ENCODE measurements around the gene SELENOM.

DNA sequence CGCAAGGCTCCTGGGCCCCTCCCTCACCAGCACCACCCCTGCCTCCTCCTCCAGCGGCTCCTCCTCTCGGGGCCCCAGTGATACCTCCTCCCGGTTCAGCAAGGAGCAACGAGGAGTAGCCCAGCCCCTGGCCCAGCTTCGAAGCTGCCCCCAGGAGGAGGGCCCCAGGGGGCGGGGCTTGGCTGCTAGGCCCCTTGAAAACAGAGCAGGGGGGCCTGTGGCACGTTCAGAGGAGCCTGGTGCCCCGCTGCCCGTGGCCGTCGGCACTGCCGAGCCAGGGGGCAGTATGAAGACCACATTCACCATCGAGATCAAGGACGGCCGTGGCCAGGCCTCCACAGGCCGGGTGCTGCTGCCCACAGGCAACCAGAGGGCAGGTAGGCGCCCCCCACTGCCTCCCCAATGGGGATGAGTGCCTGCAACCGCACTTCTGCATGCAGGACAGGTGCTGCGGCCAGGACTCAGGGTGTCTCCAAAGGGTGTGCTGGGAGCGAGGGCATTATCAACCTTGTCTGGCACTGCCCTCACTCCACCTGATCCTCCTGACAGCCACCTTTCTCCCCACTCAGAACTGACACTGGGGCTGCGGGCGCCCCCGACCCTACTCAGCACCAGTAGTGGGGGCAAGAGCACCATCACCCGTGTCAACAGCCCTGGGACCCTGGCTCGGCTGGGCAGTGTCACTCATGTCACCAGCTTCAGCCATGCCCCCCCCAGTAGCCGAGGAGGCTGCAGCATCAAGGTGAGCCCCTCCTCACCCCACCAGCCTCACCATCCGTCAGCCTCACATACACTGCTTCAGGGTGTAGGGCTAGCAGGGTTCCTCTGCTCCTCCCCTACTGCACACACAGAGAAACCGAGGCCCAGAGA is 16.0 kb downstream of the SELENOM start:
- TF ChIP-seq, protein P1, sequence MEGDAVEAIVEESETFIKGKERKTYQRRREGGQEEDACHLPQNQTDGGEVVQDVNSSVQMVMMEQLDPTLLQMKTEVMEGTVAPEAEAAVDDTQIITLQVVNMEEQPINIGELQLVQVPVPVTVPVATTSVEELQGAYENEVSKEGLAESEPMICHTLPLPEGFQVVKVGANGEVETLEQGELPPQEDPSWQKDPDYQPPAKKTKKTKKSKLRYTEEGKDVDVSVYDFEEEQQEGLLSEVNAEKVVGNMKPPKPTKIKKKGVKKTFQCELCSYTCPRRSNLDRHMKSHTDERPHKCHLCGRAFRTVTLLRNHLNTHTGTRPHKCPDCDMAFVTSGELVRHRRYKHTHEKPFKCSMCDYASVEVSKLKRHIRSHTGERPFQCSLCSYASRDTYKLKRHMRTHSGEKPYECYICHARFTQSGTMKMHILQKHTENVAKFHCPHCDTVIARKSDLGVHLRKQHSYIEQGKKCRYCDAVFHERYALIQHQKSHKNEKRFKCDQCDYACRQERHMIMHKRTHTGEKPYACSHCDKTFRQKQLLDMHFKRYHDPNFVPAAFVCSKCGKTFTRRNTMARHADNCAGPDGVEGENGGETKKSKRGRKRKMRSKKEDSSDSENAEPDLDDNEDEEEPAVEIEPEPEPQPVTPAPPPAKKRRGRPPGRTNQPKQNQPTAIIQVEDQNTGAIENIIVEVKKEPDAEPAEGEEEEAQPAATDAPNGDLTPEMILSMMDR (IDR thresholded peaks at IDR 0.05), result no peak
- no peak for TF ChIP-seq POLR2A (IDR thresholded peaks at IDR 0.05)
